Measurements from ENCODE around the gene PDRG1.
"Not testable (repeated sequence)": the region's sequence is repeated elsewhere in the genome, so short reads cannot be mapped to it uniquely, and the experiment has no call there.

The PDRG1 gene

DNA sequence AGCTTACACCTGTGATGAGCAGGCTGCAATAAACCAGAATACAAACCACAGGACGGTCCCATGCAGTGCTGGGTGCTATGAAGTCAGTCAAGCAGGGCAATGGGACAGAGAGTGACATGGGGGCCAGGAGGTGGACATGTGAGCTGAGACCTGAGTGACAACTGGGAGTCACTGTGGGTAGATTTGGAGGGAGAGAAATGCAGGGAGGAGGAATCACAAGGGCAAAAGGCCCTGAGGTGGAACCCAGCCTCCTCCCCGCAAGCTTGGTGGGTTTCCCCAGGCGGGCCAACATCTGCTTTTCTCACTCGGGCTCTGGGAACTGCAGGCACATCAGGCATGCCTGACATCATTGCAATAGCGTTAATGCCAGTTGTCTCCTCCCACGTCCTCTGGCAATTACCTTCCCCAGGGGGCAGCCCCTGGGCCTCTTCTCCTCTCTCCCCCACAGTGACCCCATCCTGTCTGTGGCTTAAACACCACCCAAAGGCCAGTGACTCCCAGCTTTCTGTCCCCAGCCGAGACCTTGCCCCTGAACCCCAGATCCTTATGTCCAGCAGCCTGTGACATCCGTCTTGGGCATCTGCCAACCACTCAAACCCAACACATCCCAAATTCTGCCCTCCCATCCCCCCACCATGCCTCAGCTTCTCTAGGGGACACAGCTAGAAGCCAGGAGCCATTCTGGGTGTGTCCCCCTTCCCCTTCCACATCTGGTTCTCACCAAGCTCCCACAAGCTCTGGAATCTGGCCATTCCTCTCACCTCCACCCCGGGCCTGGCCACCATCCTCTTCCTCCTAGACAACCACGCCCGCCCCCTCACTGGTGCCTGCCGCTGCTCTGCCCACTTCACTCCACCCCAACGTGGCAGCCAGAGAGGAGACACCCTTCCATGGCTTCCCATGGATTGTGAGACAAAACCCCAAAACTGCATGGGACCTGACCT, 28.2 kb downstream of the PDRG1 start:
- Histone ChIP-seq H2AFZ (ENCODE audit: low read depth, low read length) (no peak overlapping the region), H3K9ac (ENCODE audit: low read depth, low read length) (no peak overlapping the region)

DNA sequence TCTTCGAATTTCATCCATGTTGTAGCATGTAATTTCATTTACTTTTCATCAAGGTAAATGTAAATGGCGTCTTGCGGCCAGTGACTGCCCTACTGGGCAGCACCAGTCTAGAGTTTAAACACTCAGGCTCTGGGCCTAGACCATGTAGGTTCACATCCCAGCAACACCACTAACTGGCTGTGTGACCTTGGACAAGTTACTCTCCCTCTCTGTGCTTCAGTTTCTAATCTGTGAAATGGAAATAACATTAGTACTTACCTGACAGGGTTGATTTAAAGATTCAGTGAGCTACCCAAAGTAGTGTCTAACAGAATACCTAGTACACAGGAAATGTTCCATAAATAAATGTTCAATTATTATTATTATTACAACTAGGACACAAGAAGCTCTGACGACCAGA, 29.3 kb downstream of the PDRG1 start:
- H3K4me3 ChIP-seq (ENCODE audit: low read depth in 1 of 2, low read length in 2 of 2): no peak overlapping the region
- no peak overlapping the region for H3K9ac ChIP-seq (ENCODE audit: low read depth, low read length)
- H3K27ac ChIP-seq (ENCODE audit: low read length): no peak overlapping the region
- TF ChIP-seq EZH2 (IDR thresholded peaks at IDR 0.05; ENCODE audit: borderline replicate concordance, low read depth, low read length, severe bottlenecking): no peak
- TF ChIP-seq, protein P1, sequence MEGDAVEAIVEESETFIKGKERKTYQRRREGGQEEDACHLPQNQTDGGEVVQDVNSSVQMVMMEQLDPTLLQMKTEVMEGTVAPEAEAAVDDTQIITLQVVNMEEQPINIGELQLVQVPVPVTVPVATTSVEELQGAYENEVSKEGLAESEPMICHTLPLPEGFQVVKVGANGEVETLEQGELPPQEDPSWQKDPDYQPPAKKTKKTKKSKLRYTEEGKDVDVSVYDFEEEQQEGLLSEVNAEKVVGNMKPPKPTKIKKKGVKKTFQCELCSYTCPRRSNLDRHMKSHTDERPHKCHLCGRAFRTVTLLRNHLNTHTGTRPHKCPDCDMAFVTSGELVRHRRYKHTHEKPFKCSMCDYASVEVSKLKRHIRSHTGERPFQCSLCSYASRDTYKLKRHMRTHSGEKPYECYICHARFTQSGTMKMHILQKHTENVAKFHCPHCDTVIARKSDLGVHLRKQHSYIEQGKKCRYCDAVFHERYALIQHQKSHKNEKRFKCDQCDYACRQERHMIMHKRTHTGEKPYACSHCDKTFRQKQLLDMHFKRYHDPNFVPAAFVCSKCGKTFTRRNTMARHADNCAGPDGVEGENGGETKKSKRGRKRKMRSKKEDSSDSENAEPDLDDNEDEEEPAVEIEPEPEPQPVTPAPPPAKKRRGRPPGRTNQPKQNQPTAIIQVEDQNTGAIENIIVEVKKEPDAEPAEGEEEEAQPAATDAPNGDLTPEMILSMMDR (IDR thresholded peaks at IDR 0.05; ENCODE audit: borderline replicate concordance, extremely low read depth, low read length, poor library complexity, severe bottlenecking): no peak
- no peaks in the 10 kb centered on the region for H3K4me1 ChIP-seq (ENCODE audit: insufficient read depth, low read length)
- no peak overlapping the region for H3K4me2 ChIP-seq (ENCODE audit: insufficient read depth, low read length)
- no peak overlapping the region for H2AFZ ChIP-seq (ENCODE audit: low read depth, low read length)
- peaks cover 10% of the 10 kb centered on the region; the same call in 1 of the 2 replicates for H4K20me1 ChIP-seq (ENCODE audit: insufficient read depth, low read length)
- H3K9me3 ChIP-seq (ENCODE audit: insufficient read depth, low read length, severe bottlenecking): no peaks in the 10 kb centered on the region
- peaks cover under 1% of the 10 kb centered on the region for H3K27me3 ChIP-seq (ENCODE audit: insufficient read depth, low read length, poor library complexity)
- H3K36me3 ChIP-seq (ENCODE audit: insufficient read depth, low read length): no peaks in the 10 kb centered on the region
- DNase-seq (no peak), ATAC-seq (ENCODE audit: insufficient read depth, low read depth) (no peak)
- H3K79me2 ChIP-seq (ENCODE audit: insufficient read depth, low read length): no peaks in the 10 kb centered on the region

More for the DNA sequence above, 28.2 kb downstream of the PDRG1 start:
- H3K79me2 ChIP-seq (ENCODE audit: insufficient read depth, low read length): no peaks in the 10 kb centered on the region
- H3K4me2 ChIP-seq (ENCODE audit: insufficient read depth, low read length): no peak overlapping the region
- TF ChIP-seq, protein P1 (IDR thresholded peaks at IDR 0.05; ENCODE audit: borderline replicate concordance, extremely low read depth, low read length, poor library complexity, severe bottlenecking): no peak
- TF ChIP-seq EZH2 (IDR thresholded peaks at IDR 0.05; ENCODE audit: borderline replicate concordance, low read depth, low read length, severe bottlenecking): no peak
- DNase-seq (no peak), ATAC-seq (ENCODE audit: insufficient read depth, low read depth) (peak; percentile 14; the same call in 1 of the 3 replicates)
- peaks cover 10% of the 10 kb centered on the region; the same call in 1 of the 2 replicates for H4K20me1 ChIP-seq (ENCODE audit: insufficient read depth, low read length)
- H3K27me3 ChIP-seq (ENCODE audit: insufficient read depth, low read length, poor library complexity): peaks cover 2% of the 10 kb centered on the region
- H3K9me3 ChIP-seq (ENCODE audit: insufficient read depth, low read length, severe bottlenecking): no peaks in the 10 kb centered on the region
- no peaks in the 10 kb centered on the region for H3K36me3 ChIP-seq (ENCODE audit: insufficient read depth, low read length)
- no peak overlapping the region for H3K4me3 ChIP-seq (ENCODE audit: low read depth in 1 of 2, low read length in 2 of 2)
- H3K4me1 ChIP-seq (ENCODE audit: insufficient read depth, low read length): no peaks in the 10 kb centered on the region
- no peak overlapping the region for H3K27ac ChIP-seq (ENCODE audit: low read length)

DNA sequence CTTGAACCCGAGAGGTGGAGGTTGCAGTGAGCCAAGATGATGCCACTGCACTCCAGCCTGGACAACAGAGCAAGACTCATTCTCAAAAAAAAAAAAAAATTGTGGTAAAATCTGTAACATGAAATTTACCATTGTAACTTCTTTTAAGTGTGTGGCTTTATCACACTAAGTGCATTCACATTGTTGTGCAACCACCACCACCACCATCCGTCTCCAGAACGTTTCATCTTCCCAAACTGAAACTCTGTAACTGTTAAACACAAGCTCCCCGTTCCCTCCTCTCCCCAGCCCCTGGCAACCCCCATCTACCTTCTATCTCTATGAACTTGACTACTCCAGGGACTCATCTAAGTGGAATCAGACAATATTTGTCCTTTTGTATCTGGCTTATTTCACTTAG, 29.7 kb downstream of the PDRG1 start:
- no peak overlapping the region for H3K9ac ChIP-seq (ENCODE audit: low read depth, low read length)
- TF ChIP-seq, protein P1 (IDR thresholded peaks at IDR 0.05; ENCODE audit: borderline replicate concordance, extremely low read depth, low read length, poor library complexity, severe bottlenecking): no peak
- no peak for TF ChIP-seq EZH2 (IDR thresholded peaks at IDR 0.05; ENCODE audit: borderline replicate concordance, low read depth, low read length, severe bottlenecking)
- H2AFZ ChIP-seq (ENCODE audit: low read depth, low read length): no peak overlapping the region
- H3K27ac ChIP-seq (ENCODE audit: low read length): no peak overlapping the region
- H3K27me3 ChIP-seq (ENCODE audit: insufficient read depth, low read length, poor library complexity): no peaks in the 10 kb centered on the region
- H3K9me3 ChIP-seq (ENCODE audit: insufficient read depth, low read length, severe bottlenecking): no peaks in the 10 kb centered on the region
- H3K36me3 ChIP-seq (ENCODE audit: insufficient read depth, low read length): no peaks in the 10 kb centered on the region
- no peak overlapping the region for H3K4me3 ChIP-seq (ENCODE audit: low read depth in 1 of 2, low read length in 2 of 2)
- no peaks in the 10 kb centered on the region for H3K4me1 ChIP-seq (ENCODE audit: insufficient read depth, low read length)
- peaks cover 10% of the 10 kb centered on the region; the same call in 1 of the 2 replicates for H4K20me1 ChIP-seq (ENCODE audit: insufficient read depth, low read length)
- DNase-seq: no peak
- H3K79me2 ChIP-seq (ENCODE audit: insufficient read depth, low read length): no peaks in the 10 kb centered on the region
- ATAC-seq (ENCODE audit: insufficient read depth, low read depth): no peak
- H3K4me2 ChIP-seq (ENCODE audit: insufficient read depth, low read length): no peak overlapping the region

- H3K4me3 ChIP-seq (ENCODE audit: low read depth in 1 of 2, low read length in 2 of 2); H2AFZ ChIP-seq (ENCODE audit: low read depth, low read length); DNase-seq; H3K79me2 ChIP-seq (ENCODE audit: insufficient read depth, low read length); H3K9me3 ChIP-seq (ENCODE audit: insufficient read depth, low read length, severe bottlenecking); H3K27ac ChIP-seq (ENCODE audit: low read length); ATAC-seq (ENCODE audit: insufficient read depth, low read depth); H3K4me1 ChIP-seq (ENCODE audit: insufficient read depth, low read length); H4K20me1 ChIP-seq (ENCODE audit: insufficient read depth, low read length); H3K4me2 ChIP-seq (ENCODE audit: insufficient read depth, low read length); H3K27me3 ChIP-seq (ENCODE audit: insufficient read depth, low read length, poor library complexity); H3K9ac ChIP-seq (ENCODE audit: low read depth, low read length); H3K36me3 ChIP-seq (ENCODE audit: insufficient read depth, low read length): not testable (repeated sequence)
These were observed 30.4 kb downstream of the PDRG1 start for GRCh38 chr20:31921480-31921879.
